Muscle layer of colon (tissue), 2 donors: ENCODE data around the gene CSAD.

Experiments
- H3K27ac ChIP-seq: one replicate; pipeline ENCODE4 v1.7.0; 2013; ENCODE audit warnings: low read depth, mild to moderate bottlenecking, low read length, moderate library complexity
- H3K27me3 ChIP-seq, 2 donors: one replicate each; pipeline ENCODE4 v1.7.0; 2013; ENCODE audit warnings: low read length in 2 of 2, mild to moderate bottlenecking in 2 of 2; ENCODE audit not compliant: insufficient read depth in 2 of 2, control insufficient read depth in 1 of 2
- H3K36me3 ChIP-seq: one replicate; pipeline ENCODE4 v1.7.0; 2013; ENCODE audit warnings: mild to moderate bottlenecking, low read length; ENCODE audit not compliant: insufficient read depth
- H3K4me1 ChIP-seq: one replicate; pipeline ENCODE4 v1.7.0; 2013; ENCODE audit warnings: mild to moderate bottlenecking, low read length; ENCODE audit not compliant: insufficient read depth
- H3K4me3 ChIP-seq, 2 donors: one replicate each; pipeline ENCODE4 v1.7.0; 2013; ENCODE audit warnings: low read length in 2 of 2, low read depth in 1 of 2, mild to moderate bottlenecking in 1 of 2, moderate library complexity in 1 of 2
- H3K9ac ChIP-seq: one replicate; pipeline ENCODE4 v1.7.0; 2013; ENCODE audit warnings: low read length
- H3K9me3 ChIP-seq: one replicate; pipeline ENCODE4 v1.7.0; 2013; ENCODE audit warnings: mild to moderate bottlenecking, low read length
- donor health status: abdominal sarcoma.
- donor health status: Adenocarcinoma of cecum.

Gene CSAD

GRCh38 chr12:53147653-53148052, 33.1 kb downstream of the CSAD start:
- Histone ChIP-seq H3K27me3 (no peaks in the 10 kb centered on the region), H3K27ac (no peak overlapping the region), H3K36me3 (no peaks in the 10 kb centered on the region), H3K4me1 (no peaks in the 10 kb centered on the region), H3K4me3 (no peak overlapping the region), H3K9ac (no peak overlapping the region), H3K9me3 (no peaks in the 10 kb centered on the region)

- no peak overlapping the region for H3K9ac ChIP-seq
- no peaks in the 10 kb centered on the region for H3K27me3 ChIP-seq
- H3K4me3 ChIP-seq, result no peak overlapping the region
- H3K9me3 ChIP-seq, result no peaks in the 10 kb centered on the region
- no peaks in the 10 kb centered on the region for H3K36me3 ChIP-seq
- no peaks in the 10 kb centered on the region for H3K4me1 ChIP-seq
- H3K27ac ChIP-seq, result no peak overlapping the region
Observed at GRCh38 chr12:53147181-53147580, 33.5 kb downstream of the CSAD start.

- Histone ChIP-seq H3K9me3 (no peaks in the 10 kb centered on the region), H3K27ac (no peak overlapping the region), H3K27me3 (no peaks in the 10 kb centered on the region), H3K9ac (no peak overlapping the region), H3K36me3 (no peaks in the 10 kb centered on the region), H3K4me1 (no peaks in the 10 kb centered on the region), H3K4me3 (no peak overlapping the region)
Observed at GRCh38 chr12:53145383-53146260, 35.1 kb downstream of the CSAD start.

- Histone ChIP-seq H3K9me3 (no peaks in the 10 kb centered on the region), H3K4me1 (no peaks in the 10 kb centered on the region), H3K9ac (no peak overlapping the region), H3K27ac (no peak overlapping the region), H3K27me3 (no peaks in the 10 kb centered on the region), H3K4me3 (no peak overlapping the region), H3K36me3 (no peaks in the 10 kb centered on the region)
Observed at GRCh38 chr12:53143355-53143754, 37.4 kb downstream of the CSAD start.

GRCh38 chr12:53133722-53134121, 47.0 kb downstream of the CSAD start:
- no peaks in the 10 kb centered on the region for H3K9me3 ChIP-seq
- H3K27ac ChIP-seq, result no peak overlapping the region
- no peak overlapping the region for H3K4me3 ChIP-seq
- H3K9ac ChIP-seq, result no peak overlapping the region
- no peaks in the 10 kb centered on the region for H3K27me3 ChIP-seq
- H3K4me1 ChIP-seq, result no peaks in the 10 kb centered on the region
- no peaks in the 10 kb centered on the region for H3K36me3 ChIP-seq

- H3K36me3 ChIP-seq, result no peaks in the 10 kb centered on the region
- H3K9ac ChIP-seq, result no peak overlapping the region
- no peaks in the 10 kb centered on the region for H3K4me1 ChIP-seq
- no peaks in the 10 kb centered on the region for H3K27me3 ChIP-seq
- H3K9me3 ChIP-seq, result no peaks in the 10 kb centered on the region
- H3K4me3 ChIP-seq, result no peak overlapping the region
- H3K27ac ChIP-seq, result no peak overlapping the region
Observed at GRCh38 chr12:53131844-53132243, 48.9 kb downstream of the CSAD start.

- Histone ChIP-seq H3K27me3 (no peaks in the 10 kb centered on the region), H3K27ac (no peak overlapping the region), H3K4me3 (no peak overlapping the region), H3K36me3 (no peaks in the 10 kb centered on the region), H3K9me3 (no peaks in the 10 kb centered on the region), H3K9ac (no peak overlapping the region), H3K4me1 (no peaks in the 10 kb centered on the region)
Observed at GRCh38 chr12:53128780-53129569, 51.8 kb downstream of the CSAD start.

GRCh38 chr12:53127169-53127568, 53.6 kb downstream of the CSAD start:
- no peak overlapping the region for H3K27ac ChIP-seq
- no peak overlapping the region for H3K9ac ChIP-seq
- no peak overlapping the region for H3K4me3 ChIP-seq
- H3K9me3 ChIP-seq, result no peaks in the 10 kb centered on the region
- no peaks in the 10 kb centered on the region for H3K27me3 ChIP-seq
- no peaks in the 10 kb centered on the region for H3K36me3 ChIP-seq
- H3K4me1 ChIP-seq, result no peaks in the 10 kb centered on the region

- Histone ChIP-seq H3K27ac (no peak overlapping the region), H3K4me1 (no peaks in the 10 kb centered on the region), H3K27me3 (no peaks in the 10 kb centered on the region), H3K9ac (no peak overlapping the region), H3K4me3 (no peak overlapping the region), H3K36me3 (no peaks in the 10 kb centered on the region), H3K9me3 (no peaks in the 10 kb centered on the region)
Observed at GRCh38 chr12:53124352-53124723, 56.4 kb downstream of the CSAD start.

GRCh38 chr12:53123578-53124351, 57.0 kb downstream of the CSAD start:
- no peaks in the 10 kb centered on the region for H3K36me3 ChIP-seq
- H3K4me3 ChIP-seq, result no peak overlapping the region
- H3K4me1 ChIP-seq, result no peaks in the 10 kb centered on the region
- H3K27ac ChIP-seq, result no peak overlapping the region
- no peak overlapping the region for H3K9ac ChIP-seq
- no peaks in the 10 kb centered on the region for H3K9me3 ChIP-seq
- H3K27me3 ChIP-seq, result no peaks in the 10 kb centered on the region

GRCh38 chr12:53122961-53123468, 57.7 kb downstream of the CSAD start:
- Histone ChIP-seq H3K27ac (no peak overlapping the region), H3K36me3 (no peaks in the 10 kb centered on the region), H3K9me3 (no peaks in the 10 kb centered on the region), H3K4me3 (no peak overlapping the region), H3K4me1 (no peaks in the 10 kb centered on the region), H3K9ac (no peak overlapping the region), H3K27me3 (no peaks in the 10 kb centered on the region)
